A549 (cell line): Measurements from ENCODE around the gene IQUB.

Experiments
- BHLHE40 ChIP-seq: IDR thresholded peaks from 2 replicates; pipeline ENCODE4 v1.6.1; 2012; ENCODE audit warnings: low read depth, low read length, inconsistent platforms
- EP300 ChIP-seq, 2 experiments: fragments of >200 bp; sonication (Bioruptor Twin); formaldehyde crosslinking; IDR thresholded peaks; 2 replicates in 1 of 2; 3 replicates in 1 of 2; pipeline ENCODE4 v1.6.1; 2016 to 2017
- HDAC2 ChIP-seq: fragments of 200-600 bp; sonication (generic); IDR thresholded peaks from 2 replicates; pipeline ENCODE4 v1.6.1; 2016
- JUN ChIP-seq, 2 experiments: fragments of >200 bp; sonication (Bioruptor Twin); formaldehyde crosslinking; IDR thresholded peaks; 2 replicates in 1 of 2; 3 replicates in 1 of 2; pipeline ENCODE4 v1.6.1; 2016 to 2017
- PBX3 ChIP-seq: IDR thresholded peaks from 2 replicates; pipeline ENCODE4 v1.6.1; 2012
- RAD21 ChIP-seq, 2 experiments: fragments of >200 bp in 1 of 2; sonication (Bioruptor Twin) in 1 of 2; formaldehyde crosslinking in 1 of 2; IDR thresholded peaks in 1 of 2; conservative IDR thresholded peaks in 1 of 2; 2 replicates in 1 of 2; 3 replicates in 1 of 2; pipeline ENCODE4 v1.6.1; 2012 to 2018; ENCODE audit warnings: inconsistent platforms in 1 of 2
- RARB ChIP-seq: fragments of 250-450 bp; sonication (Bioruptor Pico); IDR thresholded peaks from 2 replicates; pipeline ENCODE4 v1.8.0; 2021; ENCODE audit warnings: mild to moderate bottlenecking, moderate library complexity
- REST ChIP-seq: fragments of 200-600 bp; sonication (generic); IDR thresholded peaks from 2 replicates; pipeline ENCODE4 v1.6.1; 2016; ENCODE audit warnings: antibody characterized with exemption, mild to moderate bottlenecking, moderate library complexity
- SMC3 ChIP-seq: fragments of >200 bp; sonication (Bioruptor Twin); formaldehyde crosslinking; IDR thresholded peaks from 3 replicates; pipeline ENCODE4 v1.6.1; 2018; ENCODE audit warnings: inconsistent platforms
- SREBF2 ChIP-seq: fragments of 450-650 bp; IDR thresholded peaks from 2 replicates; pipeline ENCODE4 v1.6.1; 2014; ENCODE audit warnings: mild to moderate bottlenecking, moderate library complexity
- TF ChIP-seq, protein P1 (sequence below): fragments of >200 bp; sonication (Bioruptor Twin); formaldehyde crosslinking; IDR thresholded peaks from 3 replicates; pipeline ENCODE4 v1.5.1; 2016

DNA sequence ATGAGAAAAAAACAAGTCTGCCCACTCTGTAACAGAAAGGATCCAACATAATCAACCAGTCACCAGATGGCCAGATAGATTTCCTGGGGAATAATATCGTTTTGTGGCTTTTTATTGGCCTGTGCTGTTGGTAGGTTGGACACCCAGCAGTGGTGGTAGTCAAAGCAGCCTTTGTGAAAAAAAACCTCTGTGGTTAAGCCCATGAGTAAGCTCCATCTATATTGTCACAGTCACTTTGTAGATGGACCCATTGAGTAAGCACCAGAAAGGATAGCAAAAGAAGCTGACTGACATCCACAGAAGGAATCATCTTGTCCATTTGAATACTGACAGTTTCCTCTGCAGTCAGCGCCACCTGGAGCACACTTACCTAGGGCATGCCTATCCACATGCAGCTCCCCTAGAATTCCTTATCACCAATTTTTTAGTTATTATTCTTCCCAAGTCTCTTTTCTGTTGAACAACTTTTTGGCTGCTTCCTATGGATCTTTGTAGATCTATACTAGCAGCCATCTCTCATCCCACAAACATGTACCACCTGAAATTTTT, 96.9 kb downstream of the IQUB start:
- TF ChIP-seq, protein P1, sequence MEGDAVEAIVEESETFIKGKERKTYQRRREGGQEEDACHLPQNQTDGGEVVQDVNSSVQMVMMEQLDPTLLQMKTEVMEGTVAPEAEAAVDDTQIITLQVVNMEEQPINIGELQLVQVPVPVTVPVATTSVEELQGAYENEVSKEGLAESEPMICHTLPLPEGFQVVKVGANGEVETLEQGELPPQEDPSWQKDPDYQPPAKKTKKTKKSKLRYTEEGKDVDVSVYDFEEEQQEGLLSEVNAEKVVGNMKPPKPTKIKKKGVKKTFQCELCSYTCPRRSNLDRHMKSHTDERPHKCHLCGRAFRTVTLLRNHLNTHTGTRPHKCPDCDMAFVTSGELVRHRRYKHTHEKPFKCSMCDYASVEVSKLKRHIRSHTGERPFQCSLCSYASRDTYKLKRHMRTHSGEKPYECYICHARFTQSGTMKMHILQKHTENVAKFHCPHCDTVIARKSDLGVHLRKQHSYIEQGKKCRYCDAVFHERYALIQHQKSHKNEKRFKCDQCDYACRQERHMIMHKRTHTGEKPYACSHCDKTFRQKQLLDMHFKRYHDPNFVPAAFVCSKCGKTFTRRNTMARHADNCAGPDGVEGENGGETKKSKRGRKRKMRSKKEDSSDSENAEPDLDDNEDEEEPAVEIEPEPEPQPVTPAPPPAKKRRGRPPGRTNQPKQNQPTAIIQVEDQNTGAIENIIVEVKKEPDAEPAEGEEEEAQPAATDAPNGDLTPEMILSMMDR = no peak
- no peak for TF ChIP-seq RAD21 (conservative IDR thresholded peaks at IDR 0.05 in 1 of 2, IDR thresholded peaks at IDR 0.05 in 1 of 2)
- no peak for TF ChIP-seq EP300 (IDR thresholded peaks at IDR 0.05)
- no peak for TF ChIP-seq SMC3
- TF ChIP-seq BHLHE40 = no peak
- no peak for TF ChIP-seq PBX3
- no peak for TF ChIP-seq HDAC2
- TF ChIP-seq REST = no peak
- TF ChIP-seq SREBF2 = no peak
- TF ChIP-seq JUN (IDR thresholded peaks at IDR 0.05) = no peak
- no peak for TF ChIP-seq RARB (CRISPR knock-in tag)
